Vagina (tissue), 2 donors: ENCODE data around the gene SOCS1.
"Not testable (repeated sequence)": the region's sequence is repeated elsewhere in the genome, so short reads cannot be mapped to it uniquely, and the experiment has no call there.

Experiments
- POLR2A ChIP-seq, 2 donors: fragments of 450-650 bp; IDR thresholded peaks; one replicate each; pipeline ENCODE4 v1.6.1; 2017; ENCODE audit warnings: antibody characterized with exemption in 2 of 2, mild to moderate bottlenecking in 2 of 2, moderate library complexity in 2 of 2
- POLR2AphosphoS5 ChIP-seq, 2 donors: sonication (generic); formaldehyde crosslinking; IDR thresholded peaks; one replicate each; pipeline ENCODE4 v1.9.0; 2017; ENCODE audit warnings: antibody characterized with exemption in 2 of 2, mild to moderate bottlenecking in 2 of 2, low read depth in 1 of 2; ENCODE audit not compliant: insufficient read depth in 1 of 2
- TF ChIP-seq, protein P1 (sequence below), 3 experiments: fragments of 450-650 bp in 2 of 3; fragments of 200-600 bp in 1 of 3; sonication (generic) in 1 of 3; IDR thresholded peaks; one replicate each; pipeline ENCODE4 v1.5.1; 2017 to 2019; ENCODE audit warnings: antibody characterized with exemption in 3 of 3, mild to moderate bottlenecking in 2 of 3, moderate library complexity in 2 of 3

DNA sequence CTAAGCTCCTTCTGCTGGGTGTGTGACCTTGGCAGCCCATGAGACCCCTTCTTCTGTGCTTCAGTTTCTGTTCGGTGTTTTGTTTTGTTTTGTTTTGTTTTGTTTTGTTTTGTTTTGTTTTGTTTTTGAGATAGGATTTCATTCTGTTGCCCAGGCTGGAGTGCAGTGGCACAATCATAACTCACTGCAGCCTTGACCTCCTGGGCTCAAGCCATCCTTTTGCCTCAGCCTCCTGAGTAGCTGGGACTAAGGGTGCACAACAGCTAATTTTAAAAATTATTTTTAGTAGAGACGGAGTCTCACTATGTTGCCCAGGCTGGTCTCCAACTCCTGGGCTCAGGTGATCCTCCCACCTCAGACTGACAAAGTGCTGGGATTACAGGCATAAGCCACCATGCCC lies 35.5 kb downstream of the SOCS1 start:
- TF ChIP-seq, protein P1, sequence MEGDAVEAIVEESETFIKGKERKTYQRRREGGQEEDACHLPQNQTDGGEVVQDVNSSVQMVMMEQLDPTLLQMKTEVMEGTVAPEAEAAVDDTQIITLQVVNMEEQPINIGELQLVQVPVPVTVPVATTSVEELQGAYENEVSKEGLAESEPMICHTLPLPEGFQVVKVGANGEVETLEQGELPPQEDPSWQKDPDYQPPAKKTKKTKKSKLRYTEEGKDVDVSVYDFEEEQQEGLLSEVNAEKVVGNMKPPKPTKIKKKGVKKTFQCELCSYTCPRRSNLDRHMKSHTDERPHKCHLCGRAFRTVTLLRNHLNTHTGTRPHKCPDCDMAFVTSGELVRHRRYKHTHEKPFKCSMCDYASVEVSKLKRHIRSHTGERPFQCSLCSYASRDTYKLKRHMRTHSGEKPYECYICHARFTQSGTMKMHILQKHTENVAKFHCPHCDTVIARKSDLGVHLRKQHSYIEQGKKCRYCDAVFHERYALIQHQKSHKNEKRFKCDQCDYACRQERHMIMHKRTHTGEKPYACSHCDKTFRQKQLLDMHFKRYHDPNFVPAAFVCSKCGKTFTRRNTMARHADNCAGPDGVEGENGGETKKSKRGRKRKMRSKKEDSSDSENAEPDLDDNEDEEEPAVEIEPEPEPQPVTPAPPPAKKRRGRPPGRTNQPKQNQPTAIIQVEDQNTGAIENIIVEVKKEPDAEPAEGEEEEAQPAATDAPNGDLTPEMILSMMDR (IDR thresholded peaks at IDR 0.05): not testable (repeated sequence)
- TF ChIP-seq POLR2A (IDR thresholded peaks at IDR 0.05); POLR2AphosphoS5 (IDR thresholded peaks at IDR 0.05; ENCODE audit: insufficient read depth in 1 of 2, low read depth in 1 of 2): not testable (repeated sequence)
